ENCODE data around the gene MINDY4.

Gene MINDY4

GRCh38 chr7:30929686-30930085 is 158.5 kb downstream of the MINDY4 start:
- no peaks in the 10 kb centered on the region for H3K9me3 ChIP-seq (ENCODE audit: control insufficient read depth, insufficient read depth, low read length)
- H3K36me3 ChIP-seq (ENCODE audit: control insufficient read depth, insufficient read depth, low read length), result no peaks in the 10 kb centered on the region
- no peak overlapping the region for H3K9ac ChIP-seq (ENCODE audit: low read depth, low read length)
- H3K27me3 ChIP-seq (ENCODE audit: control insufficient read depth, insufficient read depth, low read length), result peaks cover 3% of the 10 kb centered on the region
- no peaks in the 10 kb centered on the region for H3K4me1 ChIP-seq (ENCODE audit: control insufficient read depth, insufficient read depth, low read length)
- no peak overlapping the region for H3K4me3 ChIP-seq (ENCODE audit: low read depth, low read length)

DNA sequence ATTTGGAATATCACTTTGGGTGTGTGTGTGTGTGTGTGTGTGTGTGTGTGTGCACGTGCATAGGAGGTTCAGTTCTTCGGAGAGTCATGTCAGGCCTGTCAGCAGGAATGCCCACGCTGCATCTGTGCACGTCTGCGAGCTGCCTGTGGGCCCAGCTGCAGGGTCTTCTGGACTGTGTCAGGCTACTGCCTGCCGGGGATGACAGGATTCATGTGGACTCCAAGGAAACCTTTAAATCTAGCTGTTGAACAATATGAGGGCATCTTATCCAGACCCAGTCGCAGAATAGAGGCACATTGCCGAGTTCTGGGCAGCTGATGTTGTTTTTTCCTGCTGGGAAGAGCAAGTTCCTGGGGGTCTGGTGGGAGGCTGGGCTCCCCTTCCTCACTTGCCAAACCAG is 159.4 kb downstream of the MINDY4 start:
- no peaks in the 10 kb centered on the region for H3K36me3 ChIP-seq (ENCODE audit: control insufficient read depth, insufficient read depth, low read length)
- H3K4me1 ChIP-seq (ENCODE audit: control insufficient read depth, insufficient read depth, low read length), result no peaks in the 10 kb centered on the region
- no peaks in the 10 kb centered on the region for H3K9me3 ChIP-seq (ENCODE audit: control insufficient read depth, insufficient read depth, low read length)
- peaks cover 3% of the 10 kb centered on the region for H3K27me3 ChIP-seq (ENCODE audit: control insufficient read depth, insufficient read depth, low read length)
- no peak overlapping the region for H3K9ac ChIP-seq (ENCODE audit: low read depth, low read length)
- H3K4me3 ChIP-seq (ENCODE audit: low read depth, low read length), result no peak overlapping the region

DNA sequence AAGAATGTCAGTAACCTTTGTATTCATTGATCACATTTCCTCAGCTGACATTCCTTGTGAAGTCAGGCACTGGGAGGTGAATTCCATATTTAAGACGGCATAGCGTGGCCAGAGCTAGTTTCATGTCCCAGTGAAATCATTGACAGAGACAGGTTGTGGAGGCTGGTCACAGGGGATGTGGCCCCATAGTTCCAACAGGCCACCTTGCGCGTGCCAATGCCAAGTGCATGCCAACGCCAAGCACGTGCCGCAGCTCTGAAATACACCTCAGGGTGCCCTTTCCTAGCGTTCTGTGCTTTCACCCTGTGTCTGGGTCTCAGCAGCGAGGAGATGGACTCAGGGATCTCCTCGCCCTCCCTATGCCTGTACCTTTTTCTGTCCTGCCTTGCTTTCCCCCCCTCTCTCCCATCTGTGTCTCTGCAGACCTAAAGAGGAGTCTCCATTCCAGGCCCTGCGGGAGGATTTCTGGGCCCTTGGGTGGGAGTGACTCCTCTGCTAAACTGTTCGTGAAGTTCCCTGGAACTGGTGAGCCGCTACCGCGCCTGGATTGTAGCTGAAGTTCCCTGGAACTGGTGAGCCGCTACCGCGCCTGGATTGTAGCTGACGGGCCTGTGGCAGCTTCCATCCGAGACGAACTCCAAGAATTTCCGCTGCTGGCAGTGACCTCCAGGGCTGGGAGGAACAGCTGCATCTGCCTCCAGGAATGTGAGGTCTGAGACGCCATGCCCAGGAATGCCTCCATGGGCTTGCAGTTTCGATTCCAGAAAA is 160.1 kb downstream of the MINDY4 start:
- Histone ChIP-seq H3K9me3 (ENCODE audit: control insufficient read depth, insufficient read depth, low read length) (no peaks in the 10 kb centered on the region), H3K9ac (ENCODE audit: low read depth, low read length) (no peak overlapping the region), H3K4me1 (ENCODE audit: control insufficient read depth, insufficient read depth, low read length) (no peaks in the 10 kb centered on the region), H3K4me3 (ENCODE audit: low read depth, low read length) (no peak overlapping the region), H3K36me3 (ENCODE audit: control insufficient read depth, insufficient read depth, low read length) (no peaks in the 10 kb centered on the region), H3K27me3 (ENCODE audit: control insufficient read depth, insufficient read depth, low read length) (peaks cover 3% of the 10 kb centered on the region)

- Histone ChIP-seq H3K4me1 (ENCODE audit: control insufficient read depth, insufficient read depth, low read length) (no peaks in the 10 kb centered on the region), H3K27me3 (ENCODE audit: control insufficient read depth, insufficient read depth, low read length) (peaks cover 3% of the 10 kb centered on the region), H3K9me3 (ENCODE audit: control insufficient read depth, insufficient read depth, low read length) (no peaks in the 10 kb centered on the region)
These were observed 160.8 kb downstream of the MINDY4 start for GRCh38 chr7:30931929-30932540.

GRCh38 chr7:30932562-30932961 is 161.3 kb downstream of the MINDY4 start:
- Histone ChIP-seq H3K27me3 (ENCODE audit: control insufficient read depth, insufficient read depth, low read length) (peaks cover 3% of the 10 kb centered on the region), H3K36me3 (ENCODE audit: control insufficient read depth, insufficient read depth, low read length) (no peaks in the 10 kb centered on the region), H3K4me1 (ENCODE audit: control insufficient read depth, insufficient read depth, low read length) (no peaks in the 10 kb centered on the region), H3K9me3 (ENCODE audit: control insufficient read depth, insufficient read depth, low read length) (no peaks in the 10 kb centered on the region), H3K9ac (ENCODE audit: low read depth, low read length) (no peak overlapping the region), H3K4me3 (ENCODE audit: low read depth, low read length) (no peak overlapping the region)

More at GRCh38 chr7:30931929-30932540, 160.8 kb downstream of the MINDY4 start:
- Histone ChIP-seq H3K9ac (ENCODE audit: low read depth, low read length) (no peak overlapping the region), H3K36me3 (ENCODE audit: control insufficient read depth, insufficient read depth, low read length) (no peaks in the 10 kb centered on the region), H3K4me3 (ENCODE audit: low read depth, low read length) (no peak overlapping the region)

- Histone ChIP-seq H3K4me3 (ENCODE audit: low read depth, low read length) (no peak overlapping the region), H3K27me3 (ENCODE audit: control insufficient read depth, insufficient read depth, low read length) (peaks cover 3% of the 10 kb centered on the region), H3K4me1 (ENCODE audit: control insufficient read depth, insufficient read depth, low read length) (no peaks in the 10 kb centered on the region)
These were observed 162.1 kb downstream of the MINDY4 start for GRCh38 chr7:30933124-30933974.

DNA sequence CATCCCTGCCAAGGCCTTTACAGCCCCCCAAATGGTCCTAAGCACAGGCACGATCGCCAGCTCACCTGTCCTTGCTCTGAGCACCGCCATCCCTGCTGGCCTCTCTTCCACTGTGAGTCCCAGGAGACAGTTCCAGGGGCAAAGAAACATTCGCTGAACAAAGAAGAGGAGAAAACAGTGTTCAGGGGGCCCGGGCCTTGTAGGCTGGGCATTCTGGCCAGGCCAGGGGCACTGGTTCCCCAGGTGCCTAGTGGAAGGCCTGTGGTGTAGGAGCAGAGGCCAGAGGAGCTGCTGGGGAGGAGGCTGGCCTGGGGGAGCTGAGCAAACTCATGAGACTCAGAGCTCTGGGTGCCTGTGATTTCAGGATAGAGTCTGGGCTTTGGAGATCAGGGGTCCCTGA is 163.0 kb downstream of the MINDY4 start:
- no peak overlapping the region for H3K9ac ChIP-seq (ENCODE audit: low read depth, low read length)
- H3K4me3 ChIP-seq (ENCODE audit: low read depth, low read length), result no peak overlapping the region
- no peaks in the 10 kb centered on the region for H3K9me3 ChIP-seq (ENCODE audit: control insufficient read depth, insufficient read depth, low read length)

More at GRCh38 chr7:30933124-30933974, 162.1 kb downstream of the MINDY4 start:
- Histone ChIP-seq H3K36me3 (ENCODE audit: control insufficient read depth, insufficient read depth, low read length) (no peaks in the 10 kb centered on the region), H3K9ac (ENCODE audit: low read depth, low read length) (no peak overlapping the region), H3K9me3 (ENCODE audit: control insufficient read depth, insufficient read depth, low read length) (no peaks in the 10 kb centered on the region)

DNA sequence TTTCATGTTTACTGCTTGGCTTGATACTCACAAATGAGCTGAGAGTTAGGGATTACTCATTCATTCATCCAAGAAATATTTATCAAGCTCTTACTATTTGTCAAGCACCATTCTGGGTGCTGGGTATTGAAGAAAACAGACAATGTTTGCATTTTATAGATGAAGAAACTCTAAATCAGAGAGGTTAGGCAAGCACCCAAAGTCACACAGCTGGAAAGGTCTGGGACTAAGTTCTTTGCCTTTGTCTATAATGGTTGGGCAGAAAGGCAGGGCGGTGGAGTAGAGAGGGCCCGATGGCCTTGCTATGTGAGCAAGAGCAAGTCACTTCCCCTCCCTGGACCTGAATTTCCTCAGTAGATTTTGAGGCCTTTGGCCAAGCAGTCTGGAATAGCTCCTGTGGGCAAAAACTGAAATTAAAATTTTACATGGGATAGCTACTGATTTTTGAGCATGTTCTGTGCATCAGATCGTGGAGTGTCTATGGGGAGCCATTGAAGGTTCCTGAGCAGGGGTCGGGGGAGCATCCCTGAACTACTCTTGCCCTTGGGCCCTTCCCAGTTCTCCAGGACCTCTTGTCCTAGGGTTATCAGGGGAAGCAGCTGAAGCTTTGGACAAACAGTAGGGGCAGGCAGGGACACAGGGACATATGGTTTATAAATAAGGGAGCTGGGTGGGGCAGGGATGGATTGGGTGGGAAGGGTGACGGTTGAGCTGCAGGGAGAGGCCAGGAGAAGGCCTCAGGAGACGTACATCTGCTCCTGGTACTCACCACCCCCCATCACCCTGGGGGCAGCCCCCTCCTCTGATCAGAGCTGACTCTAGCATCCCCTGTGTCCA is 163.7 kb downstream of the MINDY4 start:
- Histone ChIP-seq H3K9me3 (ENCODE audit: control insufficient read depth, insufficient read depth, low read length) (no peaks in the 10 kb centered on the region), H3K9ac (ENCODE audit: low read depth, low read length) (no peak overlapping the region), H3K36me3 (ENCODE audit: control insufficient read depth, insufficient read depth, low read length) (no peaks in the 10 kb centered on the region), H3K4me1 (ENCODE audit: control insufficient read depth, insufficient read depth, low read length) (no peaks in the 10 kb centered on the region), H3K4me3 (ENCODE audit: low read depth, low read length) (no peak overlapping the region), H3K27me3 (ENCODE audit: control insufficient read depth, insufficient read depth, low read length) (peaks cover 3% of the 10 kb centered on the region)

More for the DNA sequence above, 163.0 kb downstream of the MINDY4 start:
- peaks cover 3% of the 10 kb centered on the region for H3K27me3 ChIP-seq (ENCODE audit: control insufficient read depth, insufficient read depth, low read length)
- H3K4me1 ChIP-seq (ENCODE audit: control insufficient read depth, insufficient read depth, low read length), result no peaks in the 10 kb centered on the region
- no peaks in the 10 kb centered on the region for H3K36me3 ChIP-seq (ENCODE audit: control insufficient read depth, insufficient read depth, low read length)

- Histone ChIP-seq H3K27me3 (ENCODE audit: control insufficient read depth, insufficient read depth, low read length) (peaks cover 3% of the 10 kb centered on the region), H3K9ac (ENCODE audit: low read depth, low read length) (no peak overlapping the region), H3K9me3 (ENCODE audit: control insufficient read depth, insufficient read depth, low read length) (no peaks in the 10 kb centered on the region), H3K4me1 (ENCODE audit: control insufficient read depth, insufficient read depth, low read length) (no peaks in the 10 kb centered on the region), H3K4me3 (ENCODE audit: low read depth, low read length) (no peak overlapping the region), H3K36me3 (ENCODE audit: control insufficient read depth, insufficient read depth, low read length) (no peaks in the 10 kb centered on the region)
These were observed 164.3 kb downstream of the MINDY4 start for GRCh38 chr7:30935569-30935877.

- no peak overlapping the region for H3K4me3 ChIP-seq (ENCODE audit: low read depth, low read length)
- no peaks in the 10 kb centered on the region for H3K36me3 ChIP-seq (ENCODE audit: control insufficient read depth, insufficient read depth, low read length)
- H3K27me3 ChIP-seq (ENCODE audit: control insufficient read depth, insufficient read depth, low read length), result peaks cover 3% of the 10 kb centered on the region
- no peak overlapping the region for H3K9ac ChIP-seq (ENCODE audit: low read depth, low read length)
- no peaks in the 10 kb centered on the region for H3K4me1 ChIP-seq (ENCODE audit: control insufficient read depth, insufficient read depth, low read length)
- no peaks in the 10 kb centered on the region for H3K9me3 ChIP-seq (ENCODE audit: control insufficient read depth, insufficient read depth, low read length)
These were observed 165.5 kb downstream of the MINDY4 start for GRCh38 chr7:30936650-30937245.

DNA sequence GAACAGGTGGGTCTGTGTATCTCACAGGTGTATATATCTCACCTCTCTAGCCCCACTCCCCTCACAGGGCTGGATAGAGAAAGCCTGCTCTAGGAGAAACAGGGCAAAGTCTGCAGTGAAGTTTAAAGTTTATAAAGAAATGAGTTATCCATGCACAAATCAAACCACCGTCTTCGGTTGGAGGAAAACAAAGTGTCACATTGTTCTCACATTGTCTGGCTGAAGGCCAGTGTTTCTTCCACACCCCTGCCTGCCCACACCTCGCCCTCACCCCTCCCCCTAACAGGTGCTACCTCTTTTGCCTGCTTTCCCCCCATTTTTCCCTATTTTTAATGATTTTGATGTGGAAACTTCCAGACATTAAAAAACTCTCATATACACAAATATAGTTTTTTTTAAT is 166.2 kb downstream of the MINDY4 start:
- H3K4me1 ChIP-seq (ENCODE audit: control insufficient read depth, insufficient read depth, low read length), result no peaks in the 10 kb centered on the region
- no peaks in the 10 kb centered on the region for H3K9me3 ChIP-seq (ENCODE audit: control insufficient read depth, insufficient read depth, low read length)
- peaks cover 3% of the 10 kb centered on the region for H3K27me3 ChIP-seq (ENCODE audit: control insufficient read depth, insufficient read depth, low read length)
- H3K36me3 ChIP-seq (ENCODE audit: control insufficient read depth, insufficient read depth, low read length), result no peaks in the 10 kb centered on the region
- no peak overlapping the region for H3K4me3 ChIP-seq (ENCODE audit: low read depth, low read length)
- H3K9ac ChIP-seq (ENCODE audit: low read depth, low read length), result no peak overlapping the region

Data from iPS-15b (cell line).